ENCODE data around the gene SRPK2. TPM values are rescaled to one million over a fixed set of nuclear protein-coding genes. Genes with fewer than 3 reads are reported as not detected.
"Not testable (repeated sequence)": the region's sequence is repeated elsewhere in the genome, so short reads cannot be mapped to it uniquely, and the experiment has no call there.

The SRPK2 gene
- total RNA-seq, 2 donors from 2014 or later = 46.2 to 50.0 TPM

DNA sequence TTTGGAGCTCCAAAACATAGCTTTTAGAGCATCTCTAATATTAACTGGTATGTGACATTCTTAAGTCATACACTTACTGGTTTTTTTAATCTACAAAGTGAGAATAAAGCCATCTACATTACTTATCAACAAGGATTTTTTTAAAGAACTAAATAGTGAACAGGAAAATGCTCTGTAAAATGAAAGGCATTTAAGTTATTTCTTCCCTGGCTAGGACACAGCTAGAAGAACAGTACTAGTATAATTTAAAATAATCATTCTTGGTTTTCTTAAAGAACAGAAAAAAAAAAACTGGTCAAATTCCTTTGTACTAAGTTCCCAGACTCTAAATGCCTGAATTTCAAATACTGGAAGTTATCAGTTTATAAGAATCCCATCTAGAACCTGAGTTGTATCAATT is 139.5 kb downstream of the SRPK2 start:
- ATAC-seq = no peak
- Mint-ChIP-seq H3K4me1 (peaks cover 19% of the 10 kb centered on the region), H3K4me3 (no peak overlapping the region), H3K27me3 (no peaks in the 10 kb centered on the region), H3K27ac (no peak overlapping the region), H3K36me3 (ENCODE audit: low read depth) (no peaks in the 10 kb centered on the region)
- H3K9me3 ChIP-seq (ENCODE audit: control insufficient read depth, low read length, poor library complexity, severe bottlenecking) = no peaks in the 10 kb centered on the region
- no peak for DNase-seq

- Mint-ChIP-seq H3K4me3 (no peak overlapping the region), H3K4me1 (peaks cover 10% of the 10 kb centered on the region)
- DNase-seq = no peak
Measured at GRCh38 chr7:105246679-105247078, 142.0 kb downstream of the SRPK2 start.

DNA sequence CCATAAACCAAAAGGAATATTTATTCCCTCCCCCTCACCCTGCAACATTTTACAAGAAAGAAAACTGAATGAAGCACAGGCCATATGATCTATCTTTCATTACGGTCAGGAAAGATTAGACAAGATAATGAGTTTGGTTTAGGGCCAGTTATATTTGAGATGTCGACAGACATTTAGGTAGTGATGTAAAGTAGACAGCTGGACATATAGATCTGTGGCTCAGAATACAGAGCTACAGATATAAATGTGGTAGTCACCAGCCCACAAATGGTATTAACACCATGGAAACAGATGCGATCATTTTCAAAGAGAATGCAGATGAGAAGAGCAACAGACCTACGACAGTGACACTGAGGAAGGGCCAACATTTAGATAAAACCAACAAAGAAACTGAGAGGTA is 142.5 kb downstream of the SRPK2 start:
- H3K27me3 Mint-ChIP-seq = no peaks in the 10 kb centered on the region
- ATAC-seq = no peak

More at GRCh38 chr7:105246679-105247078, 142.0 kb downstream of the SRPK2 start:
- ATAC-seq = no peak
- no peaks in the 10 kb centered on the region for H3K9me3 ChIP-seq (ENCODE audit: control insufficient read depth, low read length, poor library complexity, severe bottlenecking)
- no peaks in the 10 kb centered on the region for H3K36me3 Mint-ChIP-seq (ENCODE audit: low read depth)
- no peak overlapping the region for H3K27ac Mint-ChIP-seq
- H3K27me3 Mint-ChIP-seq = no peaks in the 10 kb centered on the region

DNA sequence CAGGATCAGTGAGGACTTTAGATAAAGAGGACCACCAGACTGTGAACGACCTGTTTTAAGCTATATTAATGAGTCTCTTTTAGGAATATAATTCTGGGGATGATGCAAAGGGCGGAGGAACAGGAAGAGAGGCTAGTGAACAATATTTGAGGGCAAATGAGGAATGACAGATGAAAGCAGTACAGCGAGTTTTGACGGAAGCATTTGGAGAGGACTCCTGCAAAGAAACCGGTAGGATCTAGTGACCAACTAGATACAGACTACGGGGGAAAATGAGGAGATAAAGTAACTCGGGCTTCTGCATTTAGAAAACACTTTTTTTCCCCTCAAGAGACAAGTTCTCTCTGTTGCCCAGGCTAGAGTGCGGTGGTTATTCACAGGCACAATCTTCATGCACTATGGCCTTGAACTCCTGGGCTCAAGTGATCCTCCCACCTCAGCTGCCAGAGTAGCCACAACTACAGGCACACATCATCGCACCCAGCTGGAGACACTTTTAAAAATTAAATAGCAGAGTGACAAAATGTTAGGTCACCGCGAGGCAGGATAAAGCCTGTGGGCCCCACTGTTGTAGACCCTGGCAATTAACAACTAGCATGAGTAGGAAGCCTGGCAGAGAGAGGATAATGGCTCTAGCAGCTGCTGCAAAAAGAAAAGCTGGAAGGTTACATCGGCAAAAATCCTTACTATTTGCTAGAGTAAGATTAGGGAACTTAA is 143.2 kb downstream of the SRPK2 start:
- ATAC-seq = no peak
- H3K4me1 Mint-ChIP-seq = peaks cover 18% of the 10 kb centered on the region
- H3K4me3 Mint-ChIP-seq = no peak overlapping the region
- no peak for DNase-seq
- no peaks in the 10 kb centered on the region for H3K36me3 Mint-ChIP-seq (ENCODE audit: low read depth)
- no peaks in the 10 kb centered on the region for H3K27me3 Mint-ChIP-seq
- H3K9me3 ChIP-seq (ENCODE audit: control insufficient read depth, low read length, poor library complexity, severe bottlenecking) = no peaks in the 10 kb centered on the region
- H3K27ac Mint-ChIP-seq = no peak overlapping the region

More for the DNA sequence above, 142.5 kb downstream of the SRPK2 start:
- Mint-ChIP-seq H3K4me1 (peaks cover 13% of the 10 kb centered on the region), H3K36me3 (ENCODE audit: low read depth) (no peaks in the 10 kb centered on the region), H3K4me3 (no peak overlapping the region), H3K27ac (no peak overlapping the region)
- H3K9me3 ChIP-seq (ENCODE audit: control insufficient read depth, low read length, poor library complexity, severe bottlenecking) = no peaks in the 10 kb centered on the region
- DNase-seq = no peak

DNA sequence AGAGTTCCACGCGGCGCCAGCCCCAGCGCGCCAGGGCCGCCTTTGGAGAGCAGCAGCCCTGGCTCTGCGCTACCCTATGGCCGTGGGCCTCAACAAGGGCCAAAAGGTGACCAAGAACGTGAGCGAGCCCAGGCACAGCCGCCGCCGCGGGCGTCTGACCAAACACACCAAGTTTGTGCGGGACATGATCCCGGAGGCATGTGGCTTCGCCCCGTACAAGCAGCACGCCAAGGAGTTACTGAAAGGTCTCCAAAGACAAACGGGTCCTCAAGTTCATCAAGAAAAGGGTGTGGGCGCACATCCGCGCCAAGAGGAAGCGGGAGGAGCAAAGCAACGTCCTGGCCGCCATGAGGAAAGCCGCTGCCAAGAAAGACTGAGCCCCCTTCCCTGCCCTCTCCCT is 144.1 kb downstream of the SRPK2 start:
- Mint-ChIP-seq H3K27ac (no peak overlapping the region), H3K27me3 (no peaks in the 10 kb centered on the region), H3K4me1 (peaks cover 26% of the 10 kb centered on the region), H3K4me3 (no peak overlapping the region), H3K36me3 (ENCODE audit: low read depth) (no peaks in the 10 kb centered on the region)
- ATAC-seq = no peak
- DNase-seq = no peak
- no peaks in the 10 kb centered on the region for H3K9me3 ChIP-seq (ENCODE audit: control insufficient read depth, low read length, poor library complexity, severe bottlenecking)

DNA sequence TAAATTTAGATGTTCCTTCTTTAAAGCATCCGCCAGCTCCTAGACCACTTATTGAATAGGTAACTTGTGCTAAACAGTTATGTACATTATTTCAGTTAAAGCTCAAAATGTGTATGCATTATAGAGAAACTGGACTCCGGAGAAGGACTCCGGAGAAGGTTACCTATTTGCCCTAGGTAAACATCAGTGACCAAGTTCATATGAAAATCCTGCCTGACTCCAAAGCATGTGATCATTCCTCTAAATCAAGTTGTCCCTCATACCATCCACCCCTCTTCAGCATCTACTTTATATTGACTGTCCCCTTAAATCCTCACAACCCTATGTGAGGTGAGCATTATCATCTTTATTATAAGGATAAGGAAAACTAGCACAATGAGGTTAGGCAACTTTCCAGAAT is 147.5 kb downstream of the SRPK2 start:
- Mint-ChIP-seq H3K27ac (peak overlapping the region; percentile 21), H3K4me3 (no peak overlapping the region), H3K4me1 (peaks cover 39% of the 10 kb centered on the region), H3K27me3 (no peaks in the 10 kb centered on the region), H3K36me3 (ENCODE audit: low read depth) (no peaks in the 10 kb centered on the region)
- no peak for ATAC-seq
- DNase-seq = no peak
- H3K9me3 ChIP-seq (ENCODE audit: control insufficient read depth, low read length, poor library complexity, severe bottlenecking) = no peaks in the 10 kb centered on the region

- no peak for ATAC-seq
- H3K4me3 Mint-ChIP-seq = peak overlapping the region; percentile 12
- no peaks in the 10 kb centered on the region for H3K36me3 Mint-ChIP-seq (ENCODE audit: low read depth)
- H3K4me1 Mint-ChIP-seq = peaks cover 49% of the 10 kb centered on the region
- H3K9me3 ChIP-seq (ENCODE audit: control insufficient read depth, low read length, poor library complexity, severe bottlenecking) = no peaks in the 10 kb centered on the region
- no peak overlapping the region for H3K27ac Mint-ChIP-seq
- no peak for DNase-seq
- H3K27me3 Mint-ChIP-seq = no peaks in the 10 kb centered on the region
Measured at GRCh38 chr7:105238198-105238765, 150.4 kb downstream of the SRPK2 start.

- Mint-ChIP-seq H3K27ac (no peak overlapping the region), H3K4me3 (no peak overlapping the region), H3K36me3 (ENCODE audit: low read depth) (peaks cover 3% of the 10 kb centered on the region), H3K27me3 (no peaks in the 10 kb centered on the region), H3K4me1 (peaks cover 38% of the 10 kb centered on the region)
- no peak for ATAC-seq
- no peaks in the 10 kb centered on the region for H3K9me3 ChIP-seq (ENCODE audit: control insufficient read depth, low read length, poor library complexity, severe bottlenecking)
- no peak for DNase-seq
Measured at GRCh38 chr7:105234886-105235285, 153.8 kb downstream of the SRPK2 start.

DNA sequence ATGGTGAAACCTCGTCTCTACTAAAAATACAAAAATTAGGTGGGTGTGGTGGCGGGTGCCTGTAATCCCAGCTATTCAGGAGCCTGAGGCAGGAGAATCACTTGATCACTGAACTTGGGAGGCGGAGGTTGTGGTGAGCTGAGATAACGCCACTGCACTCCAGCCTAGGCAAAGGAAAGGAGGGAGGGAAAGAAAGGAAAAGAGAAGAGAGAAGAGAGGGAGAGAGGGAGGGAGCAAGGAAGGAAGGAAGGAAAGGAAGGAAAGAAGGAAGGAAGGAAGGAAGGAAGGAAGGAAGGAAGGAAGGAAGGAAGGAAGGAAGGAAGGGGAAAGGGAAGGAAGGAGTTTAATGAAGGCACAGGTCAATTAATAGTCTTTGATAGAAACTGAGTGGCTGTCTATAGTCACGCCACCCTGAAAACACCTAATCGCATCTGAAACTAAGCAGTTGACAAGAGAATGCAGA is 155.9 kb downstream of the SRPK2 start:
- H3K4me3 Mint-ChIP-seq; DNase-seq; H3K36me3 Mint-ChIP-seq (ENCODE audit: low read depth); H3K27me3 Mint-ChIP-seq; H3K9me3 ChIP-seq (ENCODE audit: control insufficient read depth, low read length, poor library complexity, severe bottlenecking); ATAC-seq; H3K27ac Mint-ChIP-seq: not testable (repeated sequence)
- H3K4me1 Mint-ChIP-seq = peaks cover 32% of the 10 kb centered on the region

GRCh38 chr7:105230486-105230885 is 158.2 kb downstream of the SRPK2 start:
- DNase-seq (no peak), ATAC-seq (no peak)
- H3K9me3 ChIP-seq (ENCODE audit: control insufficient read depth, low read length, poor library complexity, severe bottlenecking) = no peaks in the 10 kb centered on the region
- H3K36me3 Mint-ChIP-seq (ENCODE audit: low read depth) = peaks cover 6% of the 10 kb centered on the region
- no peaks in the 10 kb centered on the region for H3K27me3 Mint-ChIP-seq
- H3K4me3 Mint-ChIP-seq = no peak overlapping the region
- peaks cover 16% of the 10 kb centered on the region for H3K4me1 Mint-ChIP-seq
- no peak overlapping the region for H3K27ac Mint-ChIP-seq

DNA sequence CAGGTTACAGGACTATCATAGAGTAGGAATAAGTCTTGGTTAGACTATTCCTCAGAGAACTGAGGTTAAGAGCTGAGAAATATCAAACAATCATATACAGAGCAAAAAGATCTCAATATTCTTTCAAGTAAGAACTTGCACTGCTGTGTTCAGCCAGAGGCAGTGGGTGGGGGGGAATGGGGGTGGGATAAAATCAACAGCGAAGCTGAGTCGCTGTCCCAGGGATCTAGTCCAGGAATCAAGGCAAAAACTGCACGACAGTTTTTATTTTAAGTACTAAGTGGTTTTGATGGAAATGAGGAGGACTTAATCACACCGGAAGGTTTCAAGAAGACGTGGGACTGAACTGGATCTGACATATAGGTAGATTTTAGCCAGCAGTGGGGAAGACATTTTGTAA is 159.1 kb downstream of the SRPK2 start:
- DNase-seq (no peak), ATAC-seq (no peak)
- Mint-ChIP-seq H3K36me3 (ENCODE audit: low read depth) (peaks cover 6% of the 10 kb centered on the region), H3K4me1 (peaks cover 20% of the 10 kb centered on the region), H3K27ac (no peak overlapping the region), H3K27me3 (no peaks in the 10 kb centered on the region), H3K4me3 (no peak overlapping the region)
- no peaks in the 10 kb centered on the region for H3K9me3 ChIP-seq (ENCODE audit: control insufficient read depth, low read length, poor library complexity, severe bottlenecking)

DNA sequence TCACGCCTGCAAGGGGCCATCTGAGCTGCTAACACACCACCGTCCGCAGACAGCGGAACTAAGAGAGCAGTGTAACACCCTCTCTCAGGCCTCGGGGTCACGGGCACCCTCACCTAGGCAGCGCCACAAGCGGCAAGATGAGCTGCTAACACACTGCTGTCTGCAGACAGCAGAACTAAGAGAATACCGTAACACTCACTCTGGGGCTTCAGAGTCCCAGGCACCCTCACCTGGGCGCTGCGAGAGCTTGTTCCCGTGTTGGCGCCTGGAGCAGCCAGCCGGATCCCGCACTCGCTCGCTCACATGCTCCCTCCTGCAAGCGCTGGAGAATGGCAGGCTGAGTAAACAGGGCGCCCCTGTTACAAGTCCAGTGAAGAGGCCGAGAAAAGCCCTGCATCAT is 160.2 kb downstream of the SRPK2 start:
- Mint-ChIP-seq H3K27ac (no peak overlapping the region), H3K36me3 (ENCODE audit: low read depth) (peaks cover 6% of the 10 kb centered on the region), H3K27me3 (no peaks in the 10 kb centered on the region), H3K4me3 (no peak overlapping the region), H3K4me1 (peaks cover 17% of the 10 kb centered on the region)
- DNase-seq (no peak), ATAC-seq (no peak)
- H3K9me3 ChIP-seq (ENCODE audit: control insufficient read depth, low read length, poor library complexity, severe bottlenecking) = no peaks in the 10 kb centered on the region

GRCh38 chr7:105227391-105227790 is 161.3 kb downstream of the SRPK2 start:
- DNase-seq (no peak), ATAC-seq (no peak)
- no peaks in the 10 kb centered on the region for H3K9me3 ChIP-seq (ENCODE audit: control insufficient read depth, low read length, poor library complexity, severe bottlenecking)
- Mint-ChIP-seq H3K4me1 (peaks cover 20% of the 10 kb centered on the region), H3K4me3 (no peak overlapping the region), H3K27ac (no peak overlapping the region), H3K27me3 (no peaks in the 10 kb centered on the region), H3K36me3 (ENCODE audit: low read depth) (peaks cover 8% of the 10 kb centered on the region)

Measured in T-helper 17 cell (primary cell).